Measurements from ENCODE around the gene NFU1. TPM values are rescaled to one million over a fixed set of nuclear protein-coding genes. Genes with fewer than 3 reads are reported as not detected.
A peak's percentile ranks its signal among the peaks of the same experiment; 100 is the strongest.

Gene NFU1
- total and polyA plus RNA-seq, 4 experiments from 2014 or later, result 23.9 to 96.1 (median 46.2) TPM

DNA sequence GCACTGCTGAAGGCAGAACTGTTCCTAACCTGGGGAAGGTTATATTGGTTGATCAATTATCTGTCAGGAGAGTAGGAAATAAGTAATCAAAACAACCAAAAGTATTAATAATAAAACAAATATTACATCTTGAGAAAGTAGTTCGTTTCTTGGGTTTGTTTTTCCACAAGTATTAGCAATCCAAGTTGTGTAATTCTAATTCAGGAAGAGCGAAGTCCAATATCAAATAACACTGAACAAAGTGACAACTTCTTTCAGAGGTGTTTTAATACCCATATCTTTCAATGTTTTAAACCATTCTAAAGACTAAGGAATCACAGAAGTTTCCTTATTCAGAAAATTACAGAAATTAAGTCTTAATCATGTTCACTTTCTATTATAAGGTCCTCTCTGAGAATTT is 34.6 kb upstream of the NFU1 start:
- H3K4me3 Mint-ChIP-seq, result no peak overlapping the region
- no peak for DNase-seq
- Histone ChIP-seq H3K9me3 (ENCODE audit: control insufficient read depth in 1 of 2, low read length in 2 of 2) (no peaks in the 10 kb centered on the region), H3K4me3 (ENCODE audit: low read length in 2 of 2) (no peak overlapping the region), H3K4me1 (ENCODE audit: insufficient read depth, low read length) (peaks cover 10% of the 10 kb centered on the region), H3K36me3 (ENCODE audit: insufficient read depth, low read length) (peaks cover 5% of the 10 kb centered on the region), H3K27ac (ENCODE audit: low read depth, low read length) (no peak overlapping the region), H3K27me3 (ENCODE audit: insufficient read depth, low read length) (no peaks in the 10 kb centered on the region)
- ChIA-PET POLR2A (ENCODE audit: partially characterized antibody) (interaction anchor here (0.5 to 1.0 kb wide), 2 partner anchors 35 to 718 kb away, joined by 3 to 5 read pairs; partner anchors contain the start of gene NFU1), CTCF (ENCODE audit: partially characterized antibody) (interaction anchor here (1.3 to 1.6 kb wide), 2 partner anchors 34 to 253 kb away, joined by 3 to 5 read pairs; partner anchors contain the start of gene NFU1)
- H3K27ac Mint-ChIP-seq, result peak overlapping the region in 3 of 7 donors; percentile 3 to 68 (median 26)
- H3K27me3 Mint-ChIP-seq, result no peaks in the 10 kb centered on the region
- H3K36me3 Mint-ChIP-seq, result peaks cover 24 to 77% of the 10 kb centered on the region in 2 donors
- peaks cover 0 to 2% (median 0%) of the 10 kb centered on the region in 8 donors for H3K9me3 Mint-ChIP-seq
- peaks cover 6 to 31% (median 13%) of the 10 kb centered on the region in 4 donors for H3K4me1 Mint-ChIP-seq
- intact Hi-C loops (cut with micrococcal nuclease), result no loop called here

DNA sequence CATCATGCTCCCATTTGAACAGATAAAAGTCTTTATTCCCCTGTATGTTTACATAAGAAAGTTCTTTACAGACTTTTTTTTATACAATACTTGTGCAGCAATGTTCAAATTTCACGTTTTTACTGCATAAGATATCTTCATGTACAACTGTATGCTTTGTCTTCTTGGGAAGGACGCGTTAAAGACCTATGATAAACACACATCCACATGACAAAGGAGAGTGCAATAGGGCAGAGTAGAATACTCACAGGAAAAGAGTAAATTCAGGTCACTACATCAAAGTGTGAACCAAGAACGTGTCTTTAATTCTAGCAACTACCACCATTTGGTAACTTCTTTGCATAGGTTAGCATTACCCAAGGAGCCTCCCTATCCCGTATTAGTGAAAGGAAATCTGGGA is 33.7 kb upstream of the NFU1 start:
- H3K4me1 ChIP-seq (ENCODE audit: insufficient read depth, low read length), result peaks cover 2% of the 10 kb centered on the region
- peaks cover 2 to 23% (median 7%) of the 10 kb centered on the region in 4 donors for H3K4me1 Mint-ChIP-seq
- H3K9me3 Mint-ChIP-seq, result peaks cover 0 to 2% (median 0%) of the 10 kb centered on the region in 8 donors
- H3K27me3 ChIP-seq (ENCODE audit: insufficient read depth, low read length), result no peaks in the 10 kb centered on the region
- H3K4me3 Mint-ChIP-seq, result no peak overlapping the region
- H3K4me3 ChIP-seq (ENCODE audit: low read length in 2 of 2), result no peak overlapping the region
- no peaks in the 10 kb centered on the region for H3K9me3 ChIP-seq (ENCODE audit: control insufficient read depth in 1 of 2, low read length in 2 of 2)
- CTCF ChIA-PET (ENCODE audit: partially characterized antibody), result no interaction called here
- H3K27ac Mint-ChIP-seq, result peak overlapping the region in 3 of 7 donors; percentile 1 to 38 (median 35)
- no peak overlapping the region for H3K27ac ChIP-seq (ENCODE audit: low read depth, low read length)
- POLR2A ChIA-PET (ENCODE audit: partially characterized antibody), result interaction anchor here (1.0 kb wide), 1 partner anchor 34 kb away, joined by 5 read pairs; the partner anchor contains the start of gene NFU1
- intact Hi-C loops (cut with micrococcal nuclease), result no loop called here
- no peak for DNase-seq
- peaks cover 11% of the 10 kb centered on the region for H3K36me3 ChIP-seq (ENCODE audit: insufficient read depth, low read length)
- H3K27me3 Mint-ChIP-seq, result no peaks in the 10 kb centered on the region
- H3K36me3 Mint-ChIP-seq, result peaks cover 28 to 78% of the 10 kb centered on the region in 2 donors

DNA sequence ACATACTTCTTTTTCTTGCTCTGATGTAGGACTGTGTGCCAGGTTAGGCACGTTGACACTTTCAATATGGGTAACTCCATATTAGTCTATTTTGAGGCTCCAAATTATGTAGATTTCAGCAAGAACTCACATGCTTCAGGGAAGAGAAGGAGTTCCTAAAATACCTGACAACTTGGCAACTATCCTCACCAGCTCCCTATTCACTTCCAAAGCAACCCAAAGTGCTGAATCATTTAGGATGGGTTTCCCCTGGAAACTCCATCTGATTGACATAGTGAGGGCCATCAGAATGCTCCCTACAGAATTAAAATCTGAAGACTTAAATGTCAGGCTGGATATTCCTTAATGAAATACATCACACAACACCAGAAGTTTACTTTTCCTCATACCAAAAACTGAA is 32.5 kb upstream of the NFU1 start:
- CTCF ChIA-PET (ENCODE audit: partially characterized antibody), result no interaction called here
- H3K4me3 Mint-ChIP-seq, result no peak overlapping the region
- no peaks in the 10 kb centered on the region for H3K9me3 ChIP-seq (ENCODE audit: control insufficient read depth in 1 of 2, low read length in 2 of 2)
- peaks cover 0 to 16% (median 4%) of the 10 kb centered on the region in 4 donors for H3K4me1 Mint-ChIP-seq
- intact Hi-C loops (cut with micrococcal nuclease), result no loop called here
- peaks cover 29 to 79% of the 10 kb centered on the region in 2 donors for H3K36me3 Mint-ChIP-seq
- H3K9me3 Mint-ChIP-seq, result no peaks in the 10 kb centered on the region
- no peak for DNase-seq
- H3K27ac Mint-ChIP-seq, result peak overlapping the region in 6 of 7 donors; percentile 9 to 78 (median 24)
- H3K4me3 ChIP-seq (ENCODE audit: low read length in 2 of 2), result no peak overlapping the region
- POLR2A ChIA-PET (ENCODE audit: partially characterized antibody), result no interaction called here
- H3K27ac ChIP-seq (ENCODE audit: low read depth, low read length), result no peak overlapping the region
- peaks cover 17% of the 10 kb centered on the region for H3K36me3 ChIP-seq (ENCODE audit: insufficient read depth, low read length)
- H3K4me1 ChIP-seq (ENCODE audit: insufficient read depth, low read length), result no peaks in the 10 kb centered on the region
- no peaks in the 10 kb centered on the region for H3K27me3 Mint-ChIP-seq
- no peaks in the 10 kb centered on the region for H3K27me3 ChIP-seq (ENCODE audit: insufficient read depth, low read length)

DNA sequence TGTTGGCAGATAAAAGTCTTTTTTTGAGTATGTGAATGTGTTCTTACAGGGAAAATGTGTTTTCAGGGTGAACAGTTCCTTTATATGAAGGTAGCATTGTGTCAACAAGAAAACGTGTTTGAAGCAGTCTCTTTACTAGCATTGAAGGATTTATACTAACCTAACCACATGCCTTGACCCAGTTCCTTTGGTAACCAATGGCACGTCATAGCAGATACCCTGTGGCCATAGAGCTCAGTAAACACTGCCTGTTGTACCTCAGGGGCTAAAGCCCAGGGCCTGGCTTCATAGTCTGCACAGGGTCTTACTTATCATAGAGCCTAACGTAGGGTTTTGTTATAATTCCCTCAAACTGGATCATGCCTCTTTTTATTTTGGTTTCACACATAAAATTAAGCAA is 32.1 kb upstream of the NFU1 start:
- H3K27me3 ChIP-seq (ENCODE audit: insufficient read depth, low read length), result no peaks in the 10 kb centered on the region
- H3K27ac ChIP-seq (ENCODE audit: low read depth, low read length), result no peak overlapping the region
- peak in 2 of 5 donors; percentile 11 to 18 for DNase-seq
- H3K4me3 Mint-ChIP-seq, result no peak overlapping the region
- H3K4me3 ChIP-seq (ENCODE audit: low read length in 2 of 2), result no peak overlapping the region
- no peaks in the 10 kb centered on the region for H3K4me1 ChIP-seq (ENCODE audit: insufficient read depth, low read length)
- peaks cover 33 to 82% of the 10 kb centered on the region in 2 donors for H3K36me3 Mint-ChIP-seq
- intact Hi-C loops (cut with micrococcal nuclease), result no loop called here
- no peaks in the 10 kb centered on the region for H3K27me3 Mint-ChIP-seq
- no peaks in the 10 kb centered on the region for H3K9me3 Mint-ChIP-seq
- peaks cover 20% of the 10 kb centered on the region for H3K36me3 ChIP-seq (ENCODE audit: insufficient read depth, low read length)
- CTCF ChIA-PET (ENCODE audit: partially characterized antibody), result no interaction called here
- POLR2A ChIA-PET (ENCODE audit: partially characterized antibody), result no interaction called here
- no peaks in the 10 kb centered on the region for H3K9me3 ChIP-seq (ENCODE audit: control insufficient read depth in 1 of 2, low read length in 2 of 2)
- peak overlapping the region in 5 of 7 donors; percentile 29 to 70 (median 48) for H3K27ac Mint-ChIP-seq
- peaks cover 0 to 16% (median 4%) of the 10 kb centered on the region in 4 donors for H3K4me1 Mint-ChIP-seq

DNA sequence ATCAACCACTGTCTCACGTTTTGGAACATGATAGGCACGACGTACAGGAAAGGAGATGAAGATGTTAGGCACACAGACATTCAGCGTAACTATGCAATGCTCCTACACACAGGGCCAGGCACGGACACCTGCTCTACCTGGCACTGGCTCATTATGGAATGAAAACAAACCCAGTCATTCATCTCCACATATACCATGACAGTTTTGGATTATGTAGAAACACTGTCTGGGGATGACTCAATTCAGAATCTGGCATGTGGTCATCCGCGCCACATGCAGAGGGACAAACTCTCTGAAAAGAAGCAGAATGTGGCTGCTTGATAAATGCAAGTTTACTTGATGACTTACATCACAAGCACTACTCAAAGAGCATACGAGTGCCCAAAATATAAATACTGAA is 29.5 kb upstream of the NFU1 start:
- Mint-ChIP-seq H3K4me3 (no peak overlapping the region), H3K4me1 (peaks cover 2 to 16% (median 5%) of the 10 kb centered on the region in 4 donors), H3K27ac (peak overlapping the region in 1 of 7 donors; percentile 25), H3K27me3 (no peaks in the 10 kb centered on the region), H3K9me3 (no peaks in the 10 kb centered on the region), H3K36me3 (peaks cover 46 to 79% of the 10 kb centered on the region in 2 donors)
- H3K9me3 ChIP-seq (ENCODE audit: control insufficient read depth in 1 of 2, low read length in 2 of 2), result no peaks in the 10 kb centered on the region
- POLR2A ChIA-PET (ENCODE audit: partially characterized antibody), result no interaction called here
- intact Hi-C loops (cut with micrococcal nuclease), result no loop called here
- no peaks in the 10 kb centered on the region for H3K27me3 ChIP-seq (ENCODE audit: insufficient read depth, low read length)
- H3K4me1 ChIP-seq (ENCODE audit: insufficient read depth, low read length), result no peaks in the 10 kb centered on the region
- DNase-seq, result no peak
- H3K4me3 ChIP-seq (ENCODE audit: low read length in 2 of 2), result no peak overlapping the region
- peaks cover 20% of the 10 kb centered on the region for H3K36me3 ChIP-seq (ENCODE audit: insufficient read depth, low read length)
- CTCF ChIA-PET (ENCODE audit: partially characterized antibody), result no interaction called here
- H3K27ac ChIP-seq (ENCODE audit: low read depth, low read length), result no peak overlapping the region

DNA sequence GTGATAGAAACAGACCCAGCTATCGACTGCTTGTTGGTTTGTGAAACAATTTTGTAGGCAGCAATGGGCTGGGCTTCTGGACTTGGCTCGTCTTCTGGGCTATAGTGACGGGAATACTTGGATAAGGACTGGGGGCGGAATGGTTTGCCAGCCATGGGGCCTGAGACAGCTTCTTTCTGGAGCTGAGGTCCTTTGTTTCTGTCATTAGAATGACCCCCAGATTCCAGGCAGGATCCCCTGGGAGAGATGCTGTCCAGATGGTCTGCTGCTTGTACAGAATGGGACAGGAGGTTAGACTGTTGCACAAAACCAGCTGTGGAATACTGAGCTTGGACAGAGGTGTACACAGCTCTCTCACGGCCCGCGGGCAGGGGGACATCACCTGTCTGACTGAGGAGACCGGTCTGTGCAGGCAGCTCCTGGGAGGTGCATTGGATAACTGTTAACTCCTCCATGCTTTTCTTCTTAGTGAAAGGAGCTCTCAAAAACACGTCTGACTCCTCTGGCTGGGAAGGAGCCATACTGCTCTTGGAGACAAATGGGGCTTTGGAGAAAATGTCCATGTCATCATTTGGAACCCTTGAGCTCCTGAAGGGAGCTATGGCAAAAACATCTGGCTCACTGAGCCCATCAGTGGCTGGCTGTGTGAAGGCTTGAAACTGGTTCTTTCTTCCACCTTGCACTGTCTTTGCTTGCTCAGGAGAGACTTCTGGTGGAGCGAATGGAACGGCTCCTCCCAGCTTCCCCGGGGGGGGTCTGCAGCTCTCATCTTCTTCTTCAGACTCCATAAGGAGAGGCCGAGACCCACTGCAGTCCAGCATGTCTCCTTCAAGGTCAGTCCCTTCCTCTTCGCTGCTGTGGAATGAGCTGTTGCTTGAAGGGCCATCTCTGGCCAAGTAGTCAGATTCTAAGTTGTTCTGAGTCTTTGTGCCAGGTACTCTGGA is 28.6 kb upstream of the NFU1 start:
- Histone ChIP-seq H3K27ac (ENCODE audit: low read depth, low read length) (no peak overlapping the region), H3K4me3 (ENCODE audit: low read length in 2 of 2) (no peak overlapping the region), H3K36me3 (ENCODE audit: insufficient read depth, low read length) (peaks cover 20% of the 10 kb centered on the region), H3K4me1 (ENCODE audit: insufficient read depth, low read length) (no peaks in the 10 kb centered on the region), H3K9me3 (ENCODE audit: control insufficient read depth in 1 of 2, low read length in 2 of 2) (no peaks in the 10 kb centered on the region), H3K27me3 (ENCODE audit: insufficient read depth, low read length) (no peaks in the 10 kb centered on the region)
- peak overlapping the region in 2 of 7 donors; percentile 35 to 48 for H3K27ac Mint-ChIP-seq
- DNase-seq, result no peak
- peaks cover 2 to 13% (median 4%) of the 10 kb centered on the region in 4 donors for H3K4me1 Mint-ChIP-seq
- H3K9me3 Mint-ChIP-seq, result no peaks in the 10 kb centered on the region
- intact Hi-C loops (cut with micrococcal nuclease), result no loop called here
- H3K27me3 Mint-ChIP-seq, result no peaks in the 10 kb centered on the region
- no peak overlapping the region for H3K4me3 Mint-ChIP-seq
- peaks cover 49 to 79% of the 10 kb centered on the region in 2 donors for H3K36me3 Mint-ChIP-seq
- CTCF ChIA-PET (ENCODE audit: partially characterized antibody), result interaction anchor here (1.1 kb wide), 1 partner anchor 29 kb away, joined by 6 read pairs; the partner anchor contains the start of gene NFU1
- POLR2A ChIA-PET (ENCODE audit: partially characterized antibody), result interaction anchor here (1.3 kb wide), 1 partner anchor 28 kb away, joined by 3 read pairs; the partner anchor contains the start of gene NFU1

DNA sequence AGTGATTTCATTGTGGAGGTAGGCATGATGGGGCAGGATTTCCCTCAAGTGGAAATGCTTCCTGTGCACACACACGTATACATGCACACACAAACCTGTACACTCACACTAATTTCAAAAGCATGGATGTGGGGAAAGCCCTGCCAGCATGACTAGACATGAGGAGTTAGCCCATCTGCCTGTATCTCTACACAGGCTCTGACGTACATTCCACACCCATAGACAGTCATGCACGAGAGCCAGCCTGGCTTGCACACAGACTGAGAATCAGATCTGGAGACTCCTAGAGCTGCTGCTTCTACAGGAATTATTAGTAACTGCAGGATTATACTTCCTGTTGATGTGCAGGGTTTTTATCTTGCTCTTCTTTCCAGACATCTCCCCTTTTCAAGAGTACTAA is 27.3 kb upstream of the NFU1 start:
- CTCF ChIA-PET (ENCODE audit: partially characterized antibody), result no interaction called here
- Mint-ChIP-seq H3K27me3 (no peaks in the 10 kb centered on the region), H3K27ac (peak overlapping the region in 1 of 7 donors; percentile 22), H3K9me3 (no peaks in the 10 kb centered on the region), H3K4me1 (peaks cover 6 to 8% (median 7%) of the 10 kb centered on the region in 4 donors), H3K36me3 (peaks cover 49 to 73% of the 10 kb centered on the region in 2 donors), H3K4me3 (no peak overlapping the region)
- Histone ChIP-seq H3K9me3 (ENCODE audit: control insufficient read depth in 1 of 2, low read length in 2 of 2) (no peaks in the 10 kb centered on the region), H3K4me1 (ENCODE audit: insufficient read depth, low read length) (no peaks in the 10 kb centered on the region), H3K27me3 (ENCODE audit: insufficient read depth, low read length) (no peaks in the 10 kb centered on the region), H3K4me3 (ENCODE audit: low read length in 2 of 2) (no peak overlapping the region), H3K27ac (ENCODE audit: low read depth, low read length) (no peak overlapping the region), H3K36me3 (ENCODE audit: insufficient read depth, low read length) (peaks cover 20% of the 10 kb centered on the region)
- DNase-seq, result no peak
- intact Hi-C loops (cut with micrococcal nuclease), result no loop called here
- POLR2A ChIA-PET (ENCODE audit: partially characterized antibody), result interaction anchor here (2.4 kb wide), 1 partner anchor 27 kb away, joined by 9 read pairs; the partner anchor contains the start of gene NFU1
